HG02938 (cell line): ENCODE data around the gene ARHGAP23.

Experiments
- ATAC-seq: cut with Tn5 transposase; IDR thresholded peaks from one replicate; pipeline ENCODE4 v1.9.1; 2021; ENCODE audit warnings: mild to moderate bottlenecking, moderate library complexity; ENCODE audit not compliant: unreplicated experiment

The ARHGAP23 gene, protein sequence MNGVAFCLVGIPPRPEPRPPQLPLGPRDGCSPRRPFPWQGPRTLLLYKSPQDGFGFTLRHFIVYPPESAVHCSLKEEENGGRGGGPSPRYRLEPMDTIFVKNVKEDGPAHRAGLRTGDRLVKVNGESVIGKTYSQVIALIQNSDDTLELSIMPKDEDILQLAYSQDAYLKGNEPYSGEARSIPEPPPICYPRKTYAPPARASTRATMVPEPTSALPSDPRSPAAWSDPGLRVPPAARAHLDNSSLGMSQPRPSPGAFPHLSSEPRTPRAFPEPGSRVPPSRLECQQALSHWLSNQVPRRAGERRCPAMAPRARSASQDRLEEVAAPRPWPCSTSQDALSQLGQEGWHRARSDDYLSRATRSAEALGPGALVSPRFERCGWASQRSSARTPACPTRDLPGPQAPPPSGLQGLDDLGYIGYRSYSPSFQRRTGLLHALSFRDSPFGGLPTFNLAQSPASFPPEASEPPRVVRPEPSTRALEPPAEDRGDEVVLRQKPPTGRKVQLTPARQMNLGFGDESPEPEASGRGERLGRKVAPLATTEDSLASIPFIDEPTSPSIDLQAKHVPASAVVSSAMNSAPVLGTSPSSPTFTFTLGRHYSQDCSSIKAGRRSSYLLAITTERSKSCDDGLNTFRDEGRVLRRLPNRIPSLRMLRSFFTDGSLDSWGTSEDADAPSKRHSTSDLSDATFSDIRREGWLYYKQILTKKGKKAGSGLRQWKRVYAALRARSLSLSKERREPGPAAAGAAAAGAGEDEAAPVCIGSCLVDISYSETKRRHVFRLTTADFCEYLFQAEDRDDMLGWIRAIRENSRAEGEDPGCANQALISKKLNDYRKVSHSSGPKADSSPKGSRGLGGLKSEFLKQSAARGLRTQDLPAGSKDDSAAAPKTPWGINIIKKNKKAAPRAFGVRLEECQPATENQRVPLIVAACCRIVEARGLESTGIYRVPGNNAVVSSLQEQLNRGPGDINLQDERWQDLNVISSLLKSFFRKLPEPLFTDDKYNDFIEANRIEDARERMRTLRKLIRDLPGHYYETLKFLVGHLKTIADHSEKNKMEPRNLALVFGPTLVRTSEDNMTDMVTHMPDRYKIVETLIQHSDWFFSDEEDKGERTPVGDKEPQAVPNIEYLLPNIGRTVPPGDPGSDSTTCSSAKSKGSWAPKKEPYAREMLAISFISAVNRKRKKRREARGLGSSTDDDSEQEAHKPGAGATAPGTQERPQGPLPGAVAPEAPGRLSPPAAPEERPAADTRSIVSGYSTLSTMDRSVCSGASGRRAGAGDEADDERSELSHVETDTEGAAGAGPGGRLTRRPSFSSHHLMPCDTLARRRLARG (N-terminal part only)

GRCh38 chr17:38428112-38428642, at the start of gene ARHGAP23:
Gene ARHGAP23 (plus strand): TSS chr17:38428464. CDS start chr17:38428486, 22 bp downstream.
- no peak for ATAC-seq

DNA sequence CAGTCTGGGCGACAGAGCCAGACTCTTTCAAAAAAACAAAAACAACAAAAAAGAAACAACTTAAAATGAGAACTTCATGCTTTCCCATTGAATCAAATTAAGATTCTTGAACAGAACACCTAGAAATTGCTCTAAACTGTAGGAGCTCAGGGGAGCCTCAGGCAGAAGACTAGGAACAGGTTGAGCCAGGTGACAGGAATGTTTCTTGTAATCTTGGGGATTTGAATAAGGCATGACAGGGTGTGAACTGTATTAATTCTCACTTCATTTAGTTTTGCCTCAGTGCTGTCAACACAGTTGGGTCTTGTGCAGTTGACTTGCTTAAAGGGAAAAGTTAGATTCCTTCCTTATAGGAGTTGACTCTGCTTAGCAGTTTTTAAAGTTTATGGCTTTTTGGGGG, 48.8 kb upstream of the ARHGAP23 start:
- no peak for ATAC-seq

GRCh38 chr17:38395090-38395489, 33.2 kb upstream of the ARHGAP23 start:
- ATAC-seq: no peak

DNA sequence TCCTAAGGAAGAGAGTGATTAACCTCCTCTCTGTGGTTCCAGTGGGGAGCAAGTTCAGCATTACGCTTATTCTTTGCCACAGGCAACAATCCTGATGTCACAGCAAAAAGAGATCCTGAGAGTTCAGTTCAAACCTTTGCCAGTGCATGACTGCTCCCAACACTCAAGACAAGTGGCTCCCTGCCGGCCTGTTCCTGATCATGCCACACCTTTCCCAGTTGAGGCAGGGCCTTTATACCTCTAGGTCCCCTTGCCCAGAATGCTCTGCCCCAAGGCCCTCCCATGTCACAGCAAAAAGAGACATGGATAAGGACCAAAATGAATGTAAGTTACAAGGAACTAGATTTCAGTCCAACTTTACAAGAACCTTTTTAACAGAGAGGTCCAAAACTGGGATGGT, 31.0 kb upstream of the ARHGAP23 start:
- no peak for ATAC-seq

- ATAC-seq: no peak
Observed at GRCh38 chr17:38400286-38400685, 28.0 kb upstream of the ARHGAP23 start.

GRCh38 chr17:38401459-38401858, 26.8 kb upstream of the ARHGAP23 start:
- ATAC-seq: no peak

GRCh38 chr17:38402897-38403296, 25.4 kb upstream of the ARHGAP23 start:
- no peak for ATAC-seq

DNA sequence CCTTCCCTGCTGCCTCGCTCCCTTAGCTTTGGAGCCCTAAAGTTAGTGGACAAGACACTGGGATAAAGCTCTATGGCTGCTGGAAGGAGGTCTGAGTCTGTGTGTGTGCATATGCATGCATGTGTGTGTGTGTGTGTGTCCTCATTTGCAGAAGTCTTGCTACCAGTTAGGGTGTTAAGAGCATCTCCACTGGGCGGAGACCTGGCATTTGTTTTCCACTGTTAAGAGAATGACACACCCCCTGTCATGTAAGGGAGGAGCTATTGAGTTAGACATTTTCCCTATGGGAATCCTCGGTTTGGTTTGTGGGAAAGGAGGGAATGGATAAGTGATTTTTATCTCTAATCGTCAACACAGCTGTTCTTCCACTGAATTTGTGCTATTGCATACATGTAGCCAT, 24.8 kb upstream of the ARHGAP23 start:
- no peak for ATAC-seq

- no peak for ATAC-seq
Observed at GRCh38 chr17:38404174-38404943, 23.9 kb upstream of the ARHGAP23 start.

GRCh38 chr17:38405654-38406053, 22.6 kb upstream of the ARHGAP23 start:
- no peak for ATAC-seq

- no peak for ATAC-seq
Observed at GRCh38 chr17:38410201-38410600, 18.1 kb upstream of the ARHGAP23 start.

DNA sequence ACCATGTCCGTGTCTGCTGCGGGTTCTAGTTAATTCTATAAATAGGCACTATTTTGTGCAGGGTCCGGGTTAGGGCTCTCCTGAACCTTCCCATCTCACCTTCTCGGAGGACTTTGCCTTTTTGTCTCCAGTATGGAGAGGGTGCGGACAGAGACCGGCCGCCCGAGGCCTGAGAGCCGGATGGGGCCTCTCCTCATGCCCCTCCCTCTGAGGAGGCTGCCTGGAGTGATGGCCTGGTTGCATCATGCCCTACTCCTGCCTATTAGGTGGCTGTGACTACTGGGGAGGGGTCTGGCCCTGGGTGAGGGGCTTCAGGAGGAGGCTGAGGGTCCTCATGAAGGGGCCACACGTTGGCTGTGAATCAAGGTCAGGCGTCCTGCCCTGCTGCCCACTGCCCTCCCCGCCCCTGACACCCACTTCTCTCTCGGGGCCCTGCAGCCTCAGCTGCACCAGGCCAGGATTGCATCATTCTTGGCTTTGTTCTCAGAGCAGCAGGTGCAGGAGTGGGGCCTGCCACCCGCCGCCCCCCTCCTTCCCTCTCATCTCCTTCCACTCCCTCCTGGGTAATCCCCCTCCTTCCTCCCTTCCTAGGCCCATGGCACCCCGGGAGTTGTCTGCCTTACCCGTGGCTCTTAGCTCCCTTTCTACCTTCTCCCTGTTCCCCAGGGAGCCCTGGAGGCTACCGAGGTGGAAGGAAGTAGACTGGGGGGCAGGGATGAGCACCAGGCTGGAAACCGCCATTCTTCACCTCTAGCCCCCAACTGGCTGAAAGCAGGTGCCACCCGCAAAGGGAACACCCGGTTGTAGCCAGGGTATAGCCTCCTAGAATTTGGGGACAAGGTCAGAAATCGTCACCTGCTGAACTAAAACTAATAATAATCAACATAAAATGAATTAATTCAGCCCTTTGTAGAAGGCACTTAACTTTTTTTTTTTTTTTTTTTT, 12.7 kb upstream of the ARHGAP23 start:
- ATAC-seq: no peak

- no peak for ATAC-seq
Observed at GRCh38 chr17:38416840-38417209, 11.4 kb upstream of the ARHGAP23 start.

GRCh38 chr17:38417210-38417951, 10.9 kb upstream of the ARHGAP23 start:
- no peak for ATAC-seq

DNA sequence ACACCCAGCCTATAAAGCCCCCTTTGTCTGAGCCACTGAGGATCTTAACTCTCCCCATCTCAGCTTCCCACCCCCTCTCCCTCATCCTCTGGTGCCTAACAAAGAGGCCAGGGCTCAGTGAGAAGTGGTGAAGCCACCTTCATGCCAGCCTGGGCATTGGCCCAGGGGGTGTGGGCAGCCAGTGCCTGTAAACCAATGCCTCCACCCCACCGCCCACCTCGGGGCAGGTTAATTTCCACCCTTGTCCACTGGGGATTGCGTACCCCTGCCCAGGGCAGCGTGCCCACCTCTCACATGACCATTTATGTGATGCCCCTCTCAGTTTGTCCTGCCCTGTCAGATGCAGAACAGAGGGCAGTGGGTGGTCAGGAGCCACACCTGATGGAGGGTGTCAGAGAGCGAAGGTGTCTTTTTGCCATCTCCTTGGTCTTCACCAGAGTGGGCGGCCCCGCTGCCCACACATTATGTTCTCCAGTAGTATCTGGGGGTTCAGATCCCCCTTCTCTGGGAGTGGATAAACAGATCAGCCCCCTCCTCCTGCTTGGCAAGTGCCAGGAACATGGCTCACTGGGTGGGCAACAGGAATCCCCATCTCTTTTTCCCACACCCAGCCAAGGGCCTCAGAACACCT, 10.1 kb upstream of the ARHGAP23 start:
- no peak for ATAC-seq

GRCh38 chr17:38418693-38419507, 9.4 kb upstream of the ARHGAP23 start:
- no peak for ATAC-seq

DNA sequence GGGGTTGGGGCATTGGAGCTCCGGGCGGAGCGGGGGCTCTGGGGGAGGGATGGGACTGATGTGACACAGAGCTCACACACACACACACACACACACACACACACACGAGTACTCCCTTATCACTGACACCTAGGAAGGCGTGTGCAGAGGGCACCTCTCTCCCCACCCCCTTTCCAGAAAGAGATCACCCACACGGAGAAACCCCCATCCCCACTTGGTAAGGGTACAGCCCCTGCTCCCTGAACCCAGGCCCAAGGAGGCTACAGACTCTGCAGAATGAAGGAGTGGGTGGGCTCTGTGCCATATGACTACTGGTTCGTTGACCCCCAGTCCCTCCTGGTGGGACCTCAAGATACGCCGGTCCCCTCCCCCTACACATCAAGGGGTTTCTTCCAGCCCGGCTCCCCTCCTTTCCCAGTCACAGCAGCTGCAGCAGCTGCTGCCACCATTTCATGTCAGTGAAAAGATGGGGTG, 8.7 kb upstream of the ARHGAP23 start:
- ATAC-seq: no peak
